ENCODE measurements around the gene TNRC6A.

GRCh38 chr16:24848065-24848464, 118.6 kb downstream of the TNRC6A start:
- TF ChIP-seq POLR2A (IDR thresholded peaks at IDR 0.05) = no peak
- TF ChIP-seq POLR2AphosphoS5 (IDR thresholded peaks at IDR 0.05) = no peak
- TF ChIP-seq CTCF (IDR thresholded peaks at IDR 0.05) = no peak
